ENCODE results near the gene RIPOR3.
"Not testable (repeated sequence)": the region's sequence is repeated elsewhere in the genome, so short reads cannot be mapped to it uniquely, and the experiment has no call there.

The RIPOR3 gene

DNA sequence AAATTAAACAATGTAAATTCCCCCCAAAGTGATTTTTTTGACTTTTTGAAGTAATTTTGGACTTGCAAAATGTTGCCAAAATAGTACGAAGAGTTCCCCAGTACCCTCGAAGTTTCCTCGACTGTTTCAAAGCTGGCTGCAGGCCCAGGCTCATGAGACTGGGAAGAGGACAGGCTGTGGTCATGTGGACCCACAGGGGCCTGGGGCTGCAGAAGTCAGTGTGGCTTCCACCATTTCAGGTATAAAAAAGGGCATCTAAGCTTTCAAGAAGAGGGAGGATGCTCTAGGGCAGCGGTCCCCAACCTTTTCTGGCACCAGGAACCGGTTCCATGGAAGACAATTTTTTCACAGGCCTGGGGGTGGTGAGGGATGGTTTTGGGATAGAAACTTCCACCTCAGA lies 106.1 kb downstream of the RIPOR3 start:
- DNase-seq, result no peak

DNA sequence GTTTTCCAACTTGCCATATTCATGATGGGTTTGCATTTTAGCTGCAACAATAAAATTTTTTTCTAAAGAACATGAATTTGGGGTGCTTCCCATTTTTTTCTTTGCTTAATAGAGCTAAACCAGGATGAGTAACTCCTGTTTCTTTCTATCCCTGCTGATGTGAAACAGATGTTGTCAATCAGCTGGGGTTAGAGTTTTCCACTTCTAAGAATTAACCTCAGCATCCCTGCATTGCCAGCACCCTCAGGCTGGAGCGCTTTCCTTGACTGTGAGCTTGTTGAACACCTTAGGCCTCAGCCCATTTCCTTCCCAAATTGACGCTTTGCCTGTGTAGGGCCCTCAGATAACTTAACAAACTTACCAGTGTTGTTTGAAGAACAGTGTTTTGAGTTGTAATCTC lies 106.7 kb downstream of the RIPOR3 start:
- no peak for DNase-seq

DNA sequence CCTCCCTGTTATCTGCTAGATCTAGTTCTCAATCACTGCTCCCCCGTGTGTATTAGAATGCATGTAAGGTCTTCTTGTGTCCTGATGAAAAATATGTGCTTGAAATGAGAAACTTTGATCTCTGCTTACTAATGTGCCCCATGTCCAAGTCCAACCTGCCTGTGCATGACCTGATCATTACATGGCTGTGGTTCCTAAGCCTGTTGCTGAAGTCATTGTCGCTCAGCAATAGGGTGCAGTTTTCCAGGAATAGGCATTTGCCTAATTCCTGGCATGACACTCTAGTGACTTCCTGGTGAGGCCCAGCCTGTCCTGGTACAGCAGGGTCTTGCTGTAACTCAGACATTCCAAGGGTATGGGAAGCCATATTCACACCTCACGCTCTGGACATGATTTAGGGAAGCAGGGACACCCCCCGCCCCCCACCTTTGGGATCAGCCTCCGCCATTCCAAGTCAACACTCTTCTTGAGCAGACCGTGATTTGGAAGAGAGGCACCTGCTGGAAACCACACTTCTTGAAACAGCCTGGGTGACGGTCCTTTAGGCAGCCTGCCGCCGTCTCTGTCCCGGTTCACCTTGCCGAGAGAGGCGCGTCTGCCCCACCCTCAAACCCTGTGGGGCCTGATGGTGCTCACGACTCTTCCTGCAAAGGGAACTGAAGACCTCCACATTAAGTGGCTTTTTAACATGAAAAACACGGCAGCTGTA lies 107.7 kb downstream of the RIPOR3 start:
- no peak for DNase-seq

DNA sequence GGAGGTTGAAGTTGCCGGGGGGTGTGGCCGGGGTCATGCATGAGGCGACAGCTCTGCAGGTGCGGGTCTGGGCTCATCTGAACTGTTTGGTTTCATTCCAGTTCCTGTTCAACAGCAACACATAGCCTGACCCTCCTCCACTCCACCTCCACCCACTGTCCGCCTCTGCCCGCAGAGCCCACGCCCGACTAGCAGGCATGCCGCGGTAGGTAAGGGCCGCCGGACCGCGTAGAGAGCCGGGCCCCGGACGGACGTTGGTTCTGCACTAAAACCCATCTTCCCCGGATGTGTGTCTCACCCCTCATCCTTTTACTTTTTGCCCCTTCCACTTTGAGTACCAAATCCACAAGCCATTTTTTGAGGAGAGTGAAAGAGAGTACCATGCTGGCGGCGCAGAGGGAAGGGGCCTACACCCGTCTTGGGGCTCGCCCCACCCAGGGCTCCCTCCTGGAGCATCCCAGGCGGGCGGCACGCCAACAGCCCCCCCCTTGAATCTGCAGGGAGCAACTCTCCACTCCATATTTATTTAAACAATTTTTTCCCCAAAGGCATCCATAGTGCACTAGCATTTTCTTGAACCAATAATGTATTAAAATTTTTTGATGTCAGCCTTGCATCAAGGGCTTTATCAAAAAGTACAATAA lies 108.6 kb downstream of the RIPOR3 start:
- DNase-seq, result no peak

DNA sequence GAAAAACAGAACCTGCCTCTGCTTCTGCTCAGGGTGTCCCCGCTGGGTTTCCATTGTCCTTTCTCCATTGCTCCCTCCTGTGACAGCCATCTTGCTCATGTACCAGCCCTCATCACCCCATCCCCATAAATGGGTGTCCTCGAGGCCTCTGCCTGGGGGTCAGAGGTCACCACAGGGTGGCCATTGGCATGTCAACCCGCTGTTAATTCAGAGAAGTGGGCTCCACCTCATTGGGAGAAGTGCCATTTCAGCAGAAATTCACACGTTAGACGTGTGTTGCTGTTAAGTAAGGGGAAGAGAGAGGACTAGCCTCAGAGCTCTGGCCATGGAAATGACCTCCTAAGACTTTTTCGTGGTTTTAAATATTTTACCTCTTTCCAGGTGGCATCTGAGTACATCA lies 109.2 kb downstream of the RIPOR3 start:
- no peak for DNase-seq

DNA sequence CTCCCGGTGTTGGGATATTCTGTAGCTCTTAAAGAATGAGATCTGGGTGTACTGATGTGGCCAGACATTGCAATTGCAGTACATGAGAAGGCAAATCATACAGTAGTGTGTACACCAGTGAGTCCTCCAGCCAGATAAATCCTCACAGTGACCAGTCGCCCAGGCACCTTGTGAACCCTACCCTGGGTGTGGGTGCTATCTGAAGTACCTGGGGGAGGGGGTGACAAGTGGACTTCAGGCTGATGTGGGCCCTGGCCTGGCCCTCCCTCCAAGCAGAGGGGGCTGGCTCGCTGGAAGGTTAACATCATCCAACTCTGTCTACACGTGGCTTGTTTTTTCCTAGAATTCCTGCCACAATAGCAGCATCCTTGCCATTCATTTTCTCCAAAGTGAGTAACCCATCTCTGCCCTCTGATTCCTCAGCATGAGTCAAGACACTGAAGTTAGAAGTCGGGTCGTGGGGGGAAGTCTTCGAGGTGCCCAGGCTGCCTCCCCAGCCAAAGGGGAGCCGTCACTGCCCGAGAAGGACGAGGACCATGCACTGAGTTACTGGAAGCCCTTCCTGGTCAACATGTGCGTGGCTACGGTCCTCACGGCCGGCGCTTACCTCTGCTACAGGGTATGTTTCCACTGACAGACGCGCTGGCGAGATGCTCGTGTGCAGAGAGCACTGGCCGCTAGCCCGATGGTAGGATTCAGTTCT lies 110.3 kb downstream of the RIPOR3 start:
- DNase-seq, result no peak

DNA sequence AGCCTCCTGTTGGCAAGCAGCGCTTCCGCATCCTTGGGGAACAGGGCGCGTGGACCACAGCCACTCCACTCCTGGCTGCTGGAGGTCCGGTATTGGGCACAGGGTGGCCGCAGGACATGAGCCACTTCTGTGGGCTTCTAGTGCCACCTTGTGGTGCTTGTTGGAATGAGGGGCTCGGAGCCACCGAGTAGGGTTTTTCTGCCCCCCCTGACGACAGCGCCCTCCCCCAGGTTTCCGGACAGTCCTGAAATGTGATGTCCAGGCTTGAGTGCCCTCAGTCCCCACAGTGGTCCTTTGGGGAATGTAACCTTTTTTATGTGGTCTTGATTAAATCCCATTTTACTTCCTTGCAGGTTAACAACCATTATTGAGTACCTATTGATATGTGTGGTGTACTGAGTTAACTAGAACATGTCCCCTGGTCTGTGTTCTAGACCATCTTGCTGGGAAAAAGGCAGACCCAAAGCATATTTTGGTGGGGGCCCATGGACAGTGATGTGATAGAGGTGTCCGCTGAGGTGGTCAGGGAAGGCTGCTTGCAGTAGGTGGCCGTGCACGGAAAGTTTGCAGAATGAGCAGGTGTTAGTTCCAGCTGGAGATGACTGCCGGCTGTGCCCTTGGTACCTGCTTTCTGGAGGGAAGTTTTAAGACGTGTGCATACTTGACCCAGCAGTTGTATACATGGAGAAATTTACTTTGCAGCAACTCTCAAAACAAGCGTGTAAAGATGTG lies 111.2 kb downstream of the RIPOR3 start:
- DNase-seq, result peak; percentile 24

DNA sequence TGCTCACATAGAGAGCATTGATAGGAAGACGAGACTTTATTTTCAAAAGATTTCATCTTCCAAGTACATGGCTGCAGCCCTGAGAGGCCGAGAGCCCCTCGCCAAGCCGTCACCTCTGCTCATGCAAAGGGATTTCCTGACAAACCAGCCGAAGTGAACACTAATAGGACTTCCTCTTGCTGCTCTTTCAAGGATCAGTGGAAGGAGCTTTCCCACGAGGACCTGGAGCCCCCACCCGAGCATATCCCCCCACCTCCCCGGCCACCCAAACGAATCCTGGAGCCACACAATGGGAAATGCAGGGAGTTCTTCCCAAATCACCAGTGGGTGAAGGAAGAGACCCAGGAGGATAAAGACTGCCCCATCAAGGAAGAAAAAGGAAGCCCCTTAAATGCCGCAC lies 111.8 kb downstream of the RIPOR3 start:
- DNase-seq, result no peak

DNA sequence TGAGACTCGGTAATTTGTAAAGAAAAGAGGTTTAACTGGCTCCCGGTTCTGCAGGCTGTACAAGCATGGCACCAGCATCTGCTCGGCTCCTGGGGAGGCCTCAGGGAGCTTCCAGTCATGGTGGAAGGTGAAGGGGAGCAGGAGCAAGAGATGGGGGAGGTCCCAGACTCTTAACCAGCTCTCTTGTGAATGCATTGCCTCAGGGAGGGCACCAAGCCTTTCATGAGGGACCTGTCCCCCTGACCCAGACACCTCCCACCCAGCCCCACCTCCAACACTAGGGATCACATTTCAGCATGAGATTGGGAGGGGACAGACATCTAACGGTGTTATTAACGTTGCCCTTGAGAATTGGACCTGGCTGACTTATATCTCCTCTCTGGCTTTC lies 112.6 kb downstream of the RIPOR3 start:
- no peak for DNase-seq

DNA sequence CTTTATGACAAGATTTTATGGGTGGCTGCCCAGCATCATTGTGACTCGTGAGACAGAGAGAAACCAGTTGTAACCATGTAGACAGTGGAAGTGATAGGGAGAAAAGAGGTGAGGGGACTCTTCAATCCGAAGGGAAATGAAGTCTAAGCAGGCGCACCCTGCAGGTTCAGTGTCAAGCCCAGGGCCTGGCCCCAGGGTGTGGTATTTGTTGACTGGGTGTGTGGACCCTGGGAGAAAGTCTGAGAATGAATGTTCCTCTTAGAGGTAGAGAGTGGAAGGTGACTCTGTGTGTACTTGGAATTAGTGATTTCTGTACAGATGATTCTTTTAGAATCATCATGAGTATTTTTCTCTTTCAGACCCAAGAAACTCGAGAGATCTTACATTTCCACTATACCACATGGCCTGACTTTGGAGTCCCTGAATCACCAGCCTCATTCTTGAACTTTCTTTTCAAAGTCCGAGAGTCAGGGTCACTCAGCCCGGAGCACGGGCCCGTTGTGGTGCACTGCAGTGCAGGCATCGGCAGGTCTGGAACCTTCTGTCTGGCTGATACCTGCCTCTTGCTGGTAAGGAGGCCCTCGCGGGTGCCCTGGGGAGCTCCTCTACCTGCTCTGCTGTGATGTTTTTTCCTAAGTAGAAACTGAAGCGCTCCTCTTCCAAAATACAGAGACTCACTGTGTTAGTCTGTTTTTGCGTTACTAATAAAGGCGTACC lies 113.1 kb downstream of the RIPOR3 start:
- no peak for DNase-seq

DNA sequence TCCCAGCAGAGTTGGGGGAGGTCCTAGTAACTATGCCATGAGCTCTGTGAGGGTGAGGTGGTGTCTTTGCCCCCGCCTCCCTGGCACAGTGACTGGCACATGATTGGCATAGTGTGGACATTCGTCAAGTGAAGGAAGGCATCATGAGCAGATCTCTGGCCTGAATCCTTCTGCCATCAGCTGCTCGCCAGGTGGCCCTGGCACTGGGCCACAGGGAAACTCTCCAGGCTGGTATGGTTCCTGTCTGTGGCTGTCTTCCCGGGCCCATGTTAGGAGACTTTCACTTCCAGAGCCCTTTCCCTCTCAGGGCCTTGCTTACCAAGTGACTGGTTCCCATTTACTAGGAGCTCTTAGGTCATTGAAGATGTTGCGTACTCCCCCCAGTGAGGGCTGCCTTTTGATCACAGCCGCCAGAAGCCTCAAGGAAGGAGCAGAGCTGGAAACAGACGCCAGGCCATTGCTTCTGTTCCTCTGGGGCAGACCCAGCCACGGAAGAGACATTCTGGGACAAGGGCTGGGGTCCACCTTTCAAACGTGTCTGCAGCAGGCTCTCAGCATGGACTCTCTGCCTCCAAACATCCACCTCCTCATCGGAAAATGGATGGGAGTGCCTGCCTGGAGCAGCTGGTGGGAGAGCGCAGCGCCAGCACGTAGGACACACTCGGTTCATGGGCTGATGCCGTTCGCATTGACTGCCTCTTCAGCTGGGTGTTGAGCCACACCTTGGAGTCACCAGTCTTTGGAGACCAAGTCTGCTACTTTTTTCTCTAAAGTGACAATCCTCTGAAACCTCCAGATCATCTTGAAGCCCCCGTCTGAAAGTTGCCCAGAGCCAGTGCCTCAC lies 113.9 kb downstream of the RIPOR3 start:
- DNase-seq, result no peak

DNA sequence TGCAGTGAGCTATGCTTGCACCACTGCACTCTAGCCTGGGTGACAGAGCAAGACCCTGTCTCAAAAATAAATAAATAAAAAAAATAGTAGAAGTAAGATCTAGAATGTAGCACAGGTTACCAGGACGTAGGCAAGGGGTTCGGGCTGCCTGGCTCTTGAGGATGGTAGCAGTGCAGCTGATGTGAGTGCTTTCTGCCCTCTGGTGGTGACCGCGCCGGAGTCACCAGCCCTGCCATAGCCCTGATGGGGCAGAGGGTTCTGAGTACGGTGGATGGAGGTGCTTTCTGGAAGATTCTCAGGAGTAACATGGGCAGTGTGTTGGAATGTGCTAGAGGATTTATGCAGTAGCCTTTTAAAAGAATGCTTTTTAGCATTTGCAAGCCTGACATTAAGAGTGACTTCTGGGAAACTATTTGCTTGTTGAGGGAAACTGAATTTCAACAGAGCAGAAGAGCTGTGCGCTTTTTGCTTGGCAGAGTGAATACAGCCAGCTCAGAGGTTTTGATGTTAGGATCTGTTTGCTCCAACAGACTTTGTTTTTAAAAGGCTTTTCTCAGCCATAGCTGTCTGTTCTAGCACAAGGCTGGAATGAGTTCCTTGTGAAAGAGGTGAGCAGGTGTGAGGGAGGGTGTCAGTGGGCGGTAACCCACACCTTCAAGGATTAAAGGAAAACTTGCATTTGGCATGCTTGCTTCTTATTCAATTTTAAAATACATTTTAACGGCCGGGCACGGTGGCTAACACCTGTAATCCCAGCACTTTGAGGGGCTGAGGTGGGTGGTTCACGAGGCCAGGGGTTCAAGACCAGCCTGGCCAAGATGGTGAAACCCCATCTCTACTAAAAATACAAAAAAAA lies 115.2 kb downstream of the RIPOR3 start:
- peak; percentile 44 for DNase-seq

DNA sequence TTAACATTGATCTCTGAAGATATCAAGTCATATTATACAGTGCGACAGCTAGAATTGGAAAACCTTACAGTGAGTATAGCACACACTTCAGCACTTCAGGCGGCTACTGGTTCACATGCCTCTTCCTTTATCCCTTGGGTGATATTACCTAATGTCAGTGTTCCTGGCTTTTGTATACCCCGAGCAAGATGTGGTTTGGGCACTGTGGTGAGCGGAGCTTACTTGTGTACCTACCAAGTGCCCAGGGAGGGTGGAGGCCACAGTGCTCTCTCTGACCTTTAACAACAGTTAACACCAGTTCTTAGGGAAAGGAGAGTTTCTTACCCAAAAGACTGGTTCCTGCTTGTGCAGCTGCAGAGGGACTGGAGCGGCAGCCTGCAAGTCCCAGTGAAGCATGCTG lies 116.8 kb downstream of the RIPOR3 start:
- DNase-seq, result no peak

DNA sequence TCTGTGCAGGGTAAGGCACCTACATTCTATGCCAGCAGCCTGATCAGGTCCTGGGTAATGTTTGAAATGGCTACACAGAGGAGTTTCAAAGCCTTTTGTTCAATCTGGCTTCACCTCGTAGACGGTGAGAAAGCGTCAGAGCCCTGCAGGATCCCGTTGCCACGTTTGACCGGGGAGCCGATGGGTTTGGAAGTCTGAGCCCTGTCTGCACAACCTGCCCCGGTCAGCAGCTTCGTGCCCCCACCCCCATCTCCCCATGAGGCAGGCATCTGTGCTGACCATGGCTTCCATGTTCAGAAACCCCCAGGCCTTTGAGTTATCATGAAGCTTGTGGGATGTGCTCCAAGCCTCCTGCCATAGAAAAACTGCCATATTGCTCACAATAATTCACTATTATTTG lies 117.2 kb downstream of the RIPOR3 start:
- no peak for DNase-seq

DNA sequence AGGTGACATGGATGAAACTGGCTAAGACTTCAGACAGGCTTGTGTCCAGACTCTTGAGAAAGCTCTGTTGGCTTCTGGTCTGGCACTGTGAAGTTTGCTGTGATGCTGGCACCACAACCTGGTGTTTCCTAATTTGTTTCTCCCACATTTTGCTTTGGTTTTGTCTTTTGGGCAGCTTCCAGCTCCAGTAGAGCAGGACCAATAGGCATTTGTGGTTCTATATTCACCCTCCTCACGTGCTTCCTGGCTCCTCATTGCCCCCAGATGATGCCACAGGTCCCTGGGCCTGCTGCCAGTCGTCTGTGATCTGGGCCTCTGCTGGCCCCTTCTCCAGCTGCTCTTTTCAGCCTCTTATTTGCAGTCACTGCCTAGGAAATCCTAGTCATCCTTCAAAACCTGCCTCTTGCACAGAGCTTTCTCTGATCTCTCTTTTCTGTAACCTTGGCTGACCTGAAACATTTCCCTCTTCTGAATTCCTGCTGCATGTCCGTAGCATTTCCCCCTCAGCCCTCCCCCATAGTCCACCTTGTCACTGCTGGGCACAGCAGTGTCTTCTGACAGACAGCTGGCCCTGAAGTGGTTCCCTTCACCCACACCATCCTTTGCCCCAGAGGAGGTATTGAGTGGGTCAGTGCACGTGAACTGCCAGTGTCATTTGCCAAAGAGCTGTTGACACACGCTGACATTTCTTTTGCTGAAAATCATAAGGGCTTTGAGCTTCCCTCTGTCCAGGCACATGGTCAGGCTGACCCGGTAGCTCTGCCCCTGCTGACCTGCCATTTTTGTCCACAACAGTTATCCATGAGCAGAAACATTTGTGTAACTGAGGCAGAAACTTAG lies 118.2 kb downstream of the RIPOR3 start:
- peak; percentile 42 for DNase-seq

DNA sequence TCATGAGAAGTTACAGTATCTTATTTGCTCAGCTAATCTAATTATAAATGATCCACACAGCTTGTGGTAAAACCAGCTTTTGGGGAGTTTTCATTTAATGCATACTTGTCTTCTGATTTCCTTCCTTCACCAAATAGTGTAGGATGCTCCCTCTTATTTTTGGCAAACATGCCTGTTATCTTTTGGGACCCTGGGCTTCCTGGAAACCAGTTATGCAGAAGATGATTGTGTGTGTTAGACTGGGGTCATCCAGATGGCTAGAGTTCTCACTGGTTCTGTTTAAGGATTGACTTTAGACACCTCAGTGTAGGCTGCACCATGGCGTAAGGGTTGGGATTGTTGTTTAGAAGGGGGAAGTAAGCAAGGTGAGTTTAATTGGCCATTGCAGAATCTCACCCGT lies 119.9 kb downstream of the RIPOR3 start:
- DNase-seq, result no peak

DNA sequence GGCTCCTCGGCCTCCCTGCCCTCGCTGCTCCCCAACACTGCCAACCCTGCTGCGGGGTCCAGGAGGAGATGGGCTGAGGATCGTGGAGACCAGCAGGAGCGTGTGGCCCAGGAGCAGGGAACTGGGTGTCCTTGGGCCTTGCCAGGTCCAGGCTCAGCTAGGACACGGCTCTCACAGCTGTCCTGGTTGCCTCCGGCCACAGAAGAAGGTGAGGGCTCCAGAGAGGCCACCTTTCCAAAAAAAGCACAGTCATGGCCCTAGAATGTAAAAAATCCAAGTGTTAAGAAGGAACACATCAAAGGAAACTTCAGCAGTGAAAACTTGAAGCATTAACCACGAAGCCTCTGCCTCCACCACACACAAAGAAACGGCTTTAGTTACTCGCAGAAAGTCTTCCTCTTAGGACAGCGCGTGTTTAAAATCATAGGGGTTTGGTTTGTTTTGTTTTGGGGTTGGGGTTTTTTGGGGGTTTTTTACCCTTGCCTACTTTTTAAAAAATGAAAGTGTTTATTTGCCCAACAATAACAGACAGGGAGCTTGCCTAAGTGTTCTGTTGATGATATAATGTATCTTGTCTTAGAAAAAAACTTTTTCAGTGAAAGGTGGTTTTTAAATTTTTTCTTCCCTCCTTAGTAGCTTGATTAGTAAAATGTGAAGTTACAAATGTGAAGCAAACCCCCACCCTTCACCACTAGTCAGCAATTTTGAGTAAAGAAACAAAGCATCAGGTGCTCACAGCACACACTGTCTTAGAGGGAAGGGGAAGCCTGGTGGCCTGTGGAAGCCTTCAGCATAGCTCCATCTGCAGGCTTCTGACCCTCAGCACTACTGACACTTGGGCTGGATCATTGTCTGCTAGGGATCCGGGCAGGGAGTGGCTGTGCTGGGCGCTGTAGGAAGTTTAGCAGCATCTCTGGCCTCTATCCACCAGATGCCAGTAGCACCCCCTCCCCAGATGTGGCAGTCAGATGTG lies 121.2 kb downstream of the RIPOR3 start:
- DNase-seq, result peak; percentile 37

DNA sequence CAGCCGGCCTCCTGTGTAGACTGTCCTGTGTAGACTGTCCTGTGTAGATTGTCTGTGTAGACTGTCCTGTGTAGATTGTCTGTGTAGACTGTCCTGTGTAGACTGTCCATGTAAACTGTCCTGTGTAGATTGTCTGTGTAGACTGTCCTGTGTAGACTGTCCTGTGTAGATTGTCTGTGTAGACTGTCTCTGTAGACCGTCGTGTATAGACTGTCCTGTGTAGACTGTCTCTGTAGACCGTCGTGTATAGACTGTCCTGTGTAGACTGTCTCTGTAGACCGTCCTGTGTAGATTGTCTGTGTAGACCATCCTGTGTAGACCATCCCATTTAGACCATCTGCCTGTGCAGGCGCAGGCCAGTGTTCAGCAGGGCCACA lies 121.9 kb downstream of the RIPOR3 start:
- not testable (repeated sequence) for DNase-seq

DNA sequence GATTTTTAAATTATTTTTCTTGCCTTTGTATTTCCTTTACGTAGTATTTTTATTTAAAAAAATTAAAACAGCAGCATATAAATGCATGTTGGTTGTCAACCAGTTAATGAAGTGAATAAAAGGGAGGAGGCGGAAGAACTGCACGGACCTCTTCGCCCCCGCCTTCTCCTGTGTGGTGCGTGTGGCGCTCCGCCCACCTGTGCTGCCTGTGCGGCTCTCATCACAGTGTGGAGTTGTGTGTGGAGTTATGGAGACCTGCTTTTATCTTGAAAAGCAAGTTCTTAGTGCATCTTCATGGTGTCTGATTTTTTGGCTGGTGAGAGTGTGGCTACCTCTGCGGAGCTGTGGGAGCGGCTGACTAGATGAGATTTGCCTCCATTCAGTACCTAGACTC lies 122.8 kb downstream of the RIPOR3 start:
- no peak for DNase-seq
